GM23338 (cell line): Measurements from ENCODE around the gene SFTPD. TPM values are rescaled to one million over a fixed set of nuclear protein-coding genes. Genes with fewer than 3 reads are reported as not detected.

Experiments
- ATAC-seq: fragments of 200-7000 bp; cut with Tn5 transposase; 3 replicates; pipeline ENCODE4 v1.9.1; 2020
- DNase-seq: peaks from one replicate; pipeline ENCODE4 v3.0.0-alpha.2; 2015; ENCODE audit warnings: low spot score
- H2AFZ ChIP-seq: fragments of 200-600 bp; sonication (generic); 2 replicates; pipeline ENCODE4 v1.8.0; 2016; ENCODE audit warnings: antibody characterized with exemption, mild to moderate bottlenecking, moderate library complexity
- H3F3A ChIP-seq: fragments of 200-600 bp; sonication (generic); replicated peaks from 2 replicates; pipeline ENCODE4 v1.8.0; 2017; ENCODE audit warnings: antibody characterized with exemption, mixed run types, low read depth
- H3K27ac ChIP-seq: fragments of 200-600 bp; sonication (generic); 2 replicates; pipeline ENCODE4 v1.6.1; 2016; ENCODE audit warnings: low read depth
- H3K27me3 ChIP-seq: fragments of 200-600 bp; sonication (generic); 2 replicates; pipeline ENCODE4 v1.8.0; 2016; ENCODE audit warnings: mild to moderate bottlenecking, mixed run types, moderate library complexity; ENCODE audit not compliant: insufficient read depth
- H3K36me3 ChIP-seq: fragments of 200-600 bp; sonication (generic); 2 replicates; pipeline ENCODE4 v1.8.0; 2016; ENCODE audit warnings: mild to moderate bottlenecking; ENCODE audit not compliant: insufficient read depth
- H3K4me1 ChIP-seq: fragments of 200-600 bp; sonication (generic); 2 replicates; pipeline ENCODE4 v1.8.0; 2016; ENCODE audit warnings: mild to moderate bottlenecking, moderate library complexity; ENCODE audit not compliant: insufficient read depth
- H3K4me2 ChIP-seq: fragments of 200-600 bp; sonication (generic); 2 replicates; pipeline ENCODE4 v1.7.1; 2017; ENCODE audit warnings: mixed run types
- H3K4me3 ChIP-seq: fragments of 200-600 bp; sonication (generic); 2 replicates; pipeline ENCODE4 v1.6.1; 2016; ENCODE audit warnings: mixed run types
- H3K79me2 ChIP-seq: fragments of 200-600 bp; sonication (generic); replicated peaks from 2 replicates; pipeline ENCODE4 v1.8.0; 2017; ENCODE audit warnings: mild to moderate bottlenecking; ENCODE audit not compliant: insufficient read depth
- H3K9me2 ChIP-seq: fragments of 200-600 bp; sonication (generic); 2 replicates; pipeline ENCODE4 v1.8.0; 2017; ENCODE audit not compliant: insufficient read depth
- H4K20me1 ChIP-seq: fragments of 200-600 bp; sonication (generic); replicated peaks from 2 replicates; pipeline ENCODE4 v1.8.0; 2017; ENCODE audit warnings: mild to moderate bottlenecking; ENCODE audit not compliant: insufficient read depth
- H3K27ac Mint-ChIP-seq: 2 replicates; pipeline ENCODE4 v1.8.0; 2020; ENCODE audit warnings: inconsistent platforms, mild to moderate bottlenecking, moderate library complexity, mixed read lengths
- H3K27me3 Mint-ChIP-seq: 3 replicates; pipeline ENCODE4 v1.8.0; 2022; ENCODE audit warnings: low read depth, mild to moderate bottlenecking, moderate library complexity, mixed read lengths, inconsistent platforms; ENCODE audit not compliant: insufficient read depth, poor library complexity
- H3K36me3 Mint-ChIP-seq: 3 replicates; pipeline ENCODE4 v1.8.0; 2021; ENCODE audit warnings: low read depth, mild to moderate bottlenecking, inconsistent platforms, moderate library complexity, mixed read lengths
- H3K4me1 Mint-ChIP-seq: 3 replicates; pipeline ENCODE4 v1.8.0; 2020; ENCODE audit warnings: mild to moderate bottlenecking, inconsistent platforms, mixed read lengths
- H3K4me3 Mint-ChIP-seq: 3 replicates; pipeline ENCODE4 v1.8.0; 2021; ENCODE audit warnings: moderate library complexity, mild to moderate bottlenecking, inconsistent platforms, mixed read lengths
- H3K9me3 Mint-ChIP-seq: 3 replicates; pipeline ENCODE4 v1.8.0; 2020; ENCODE audit warnings: moderate library complexity, mild to moderate bottlenecking, inconsistent platforms, mixed read lengths
- JUNB ChIP-seq: IDR thresholded peaks from one replicate; pipeline ENCODE4 v1.6.1; 2016; ENCODE audit warnings: antibody characterized with exemption; ENCODE audit not compliant: unreplicated experiment
- NANOG ChIP-seq: IDR thresholded peaks from 2 replicates; pipeline ENCODE4 v1.6.1; 2016; ENCODE audit warnings: antibody characterized with exemption, borderline replicate concordance
- POLR2AphosphoS5 ChIP-seq: IDR thresholded peaks from 2 replicates; pipeline ENCODE4 v1.6.1; 2016; ENCODE audit warnings: antibody characterized with exemption, low read depth
- REST ChIP-seq: IDR thresholded peaks from one replicate; pipeline ENCODE4 v1.6.1; 2018; ENCODE audit warnings: antibody characterized with exemption; ENCODE audit not compliant: unreplicated experiment
- STAT1 ChIP-seq: IDR thresholded peaks from one replicate; pipeline ENCODE4 v1.6.1; 2016; ENCODE audit warnings: antibody characterized with exemption; ENCODE audit not compliant: unreplicated experiment
- ZNF114 ChIP-seq: fragments of 250-450 bp; sonication (Bioruptor Pico); IDR thresholded peaks from 2 replicates; pipeline ENCODE4 v1.5.0; 2020; ENCODE audit warnings: mild to moderate bottlenecking, moderate library complexity
- ZNF331 ChIP-seq: fragments of 250-450 bp; sonication (Bioruptor Pico); IDR thresholded peaks from 2 replicates; pipeline ENCODE4 v1.5.0; 2020; ENCODE audit warnings: low read depth, mild to moderate bottlenecking, moderate library complexity
- polyA plus RNA-seq: library from polyadenylated mRNA; unstranded; fragments of >200 nt; fragmentation: Nextera tagmentation; extraction: Ambion mirVana; gene quantifications from 2 replicates; pipeline ENCODE4 v1.2.1, GENCODE V29; 2016
- total RNA-seq: library from RNA; depleted of rRNA; stranded (reverse); fragments of >200 nt; shearing (Covaris generic); gene quantifications from 2 replicates; pipeline ENCODE4 v1.2.3, GENCODE V29; 2014
- TF ChIP-seq, protein P1 (sequence below), 2 experiments: fragments of 200-600 bp in 1 of 2; sonication (generic) in 1 of 2; conservative IDR thresholded peaks; 2 replicates each; pipeline versions ENCODE4 v1.5.1 to v1.6.1; 2016 to 2017; ENCODE audit warnings: antibody characterized with exemption in 2 of 2, low read depth in 2 of 2, mild to moderate bottlenecking in 2 of 2, moderate library complexity in 1 of 2
- TF ChIP-seq, protein P2 (sequence below): IDR thresholded peaks from 2 replicates; pipeline ENCODE4 v1.6.1; 2016; ENCODE audit warnings: antibody characterized with exemption
- TF ChIP-seq, protein P3 (sequence below): fragments of 250-450 bp; sonication (Bioruptor Pico); IDR thresholded peaks from 2 replicates; pipeline ENCODE4 v1.5.0; 2020; ENCODE audit warnings: mild to moderate bottlenecking, moderate library complexity

Gene SFTPD
- total and polyA plus RNA-seq, 2 experiments from 2014 or later = not detected

GRCh38 chr10:79923669-79924068 is 25.2 kb downstream of the SFTPD start:
- H3K36me3 Mint-ChIP-seq = peaks cover 6% of the 10 kb centered on the region
- peaks cover 14% of the 10 kb centered on the region for H3K9me3 Mint-ChIP-seq
- no peak overlapping the region for H3K27ac Mint-ChIP-seq
- Histone ChIP-seq H2AFZ (no peak overlapping the region), H3K4me1 (no peaks in the 10 kb centered on the region), H3F3A (no peaks in the 10 kb centered on the region), H3K79me2 (no peaks in the 10 kb centered on the region), H3K4me3 (no peak overlapping the region), H4K20me1 (no peaks in the 10 kb centered on the region), H3K27me3 (no peaks in the 10 kb centered on the region), H3K27ac (no peak overlapping the region), H3K4me2 (no peak overlapping the region), H3K9me2 (no peaks in the 10 kb centered on the region; the same call in 1 of the 2 replicates), H3K36me3 (no peaks in the 10 kb centered on the region)
- H3K4me1 Mint-ChIP-seq = peaks cover 5% of the 10 kb centered on the region
- TF ChIP-seq STAT1 (no peak), NANOG (no peak), POLR2AphosphoS5 (no peak)
- ATAC-seq (no peak), DNase-seq (no peak)
- H3K27me3 Mint-ChIP-seq = peaks cover 5% of the 10 kb centered on the region
- H3K4me3 Mint-ChIP-seq = no peak overlapping the region

DNA sequence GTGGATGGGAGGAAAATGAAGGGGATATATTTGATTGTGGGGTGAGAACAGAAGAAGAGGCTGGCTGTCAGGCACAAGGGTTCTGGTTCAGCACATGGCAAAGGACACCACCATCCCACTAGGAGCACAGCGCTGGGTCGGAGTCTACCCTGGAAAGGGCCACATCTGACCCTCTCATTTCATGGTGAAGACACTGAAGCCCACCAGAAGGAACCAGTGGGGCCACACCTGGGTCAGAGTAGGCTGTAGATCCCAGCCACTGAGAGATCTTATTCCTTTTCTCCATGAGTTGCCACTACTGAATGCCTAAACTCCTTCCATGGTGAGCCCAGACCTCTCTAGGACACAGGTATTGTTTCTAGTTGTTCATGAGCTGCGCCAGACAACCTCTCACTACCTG is 25.8 kb downstream of the SFTPD start:
- DNase-seq = no peak
- no peak overlapping the region for H3K27ac ChIP-seq
- no peak for TF ChIP-seq ZNF114 (CRISPR knock-in tag)
- TF ChIP-seq, protein P1, sequence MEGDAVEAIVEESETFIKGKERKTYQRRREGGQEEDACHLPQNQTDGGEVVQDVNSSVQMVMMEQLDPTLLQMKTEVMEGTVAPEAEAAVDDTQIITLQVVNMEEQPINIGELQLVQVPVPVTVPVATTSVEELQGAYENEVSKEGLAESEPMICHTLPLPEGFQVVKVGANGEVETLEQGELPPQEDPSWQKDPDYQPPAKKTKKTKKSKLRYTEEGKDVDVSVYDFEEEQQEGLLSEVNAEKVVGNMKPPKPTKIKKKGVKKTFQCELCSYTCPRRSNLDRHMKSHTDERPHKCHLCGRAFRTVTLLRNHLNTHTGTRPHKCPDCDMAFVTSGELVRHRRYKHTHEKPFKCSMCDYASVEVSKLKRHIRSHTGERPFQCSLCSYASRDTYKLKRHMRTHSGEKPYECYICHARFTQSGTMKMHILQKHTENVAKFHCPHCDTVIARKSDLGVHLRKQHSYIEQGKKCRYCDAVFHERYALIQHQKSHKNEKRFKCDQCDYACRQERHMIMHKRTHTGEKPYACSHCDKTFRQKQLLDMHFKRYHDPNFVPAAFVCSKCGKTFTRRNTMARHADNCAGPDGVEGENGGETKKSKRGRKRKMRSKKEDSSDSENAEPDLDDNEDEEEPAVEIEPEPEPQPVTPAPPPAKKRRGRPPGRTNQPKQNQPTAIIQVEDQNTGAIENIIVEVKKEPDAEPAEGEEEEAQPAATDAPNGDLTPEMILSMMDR (conservative IDR thresholded peaks at IDR 0.05; ENCODE audit: low read depth in 2 of 2) = no peak
- TF ChIP-seq JUNB = no peak
- TF ChIP-seq REST = no peak
- no peak for TF ChIP-seq ZNF331 (CRISPR knock-in tag)
- TF ChIP-seq, protein P2, sequence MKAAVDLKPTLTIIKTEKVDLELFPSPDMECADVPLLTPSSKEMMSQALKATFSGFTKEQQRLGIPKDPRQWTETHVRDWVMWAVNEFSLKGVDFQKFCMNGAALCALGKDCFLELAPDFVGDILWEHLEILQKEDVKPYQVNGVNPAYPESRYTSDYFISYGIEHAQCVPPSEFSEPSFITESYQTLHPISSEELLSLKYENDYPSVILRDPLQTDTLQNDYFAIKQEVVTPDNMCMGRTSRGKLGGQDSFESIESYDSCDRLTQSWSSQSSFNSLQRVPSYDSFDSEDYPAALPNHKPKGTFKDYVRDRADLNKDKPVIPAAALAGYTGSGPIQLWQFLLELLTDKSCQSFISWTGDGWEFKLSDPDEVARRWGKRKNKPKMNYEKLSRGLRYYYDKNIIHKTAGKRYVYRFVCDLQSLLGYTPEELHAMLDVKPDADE = no peak
- no peak for TF ChIP-seq STAT1
- TF ChIP-seq, protein P3, sequence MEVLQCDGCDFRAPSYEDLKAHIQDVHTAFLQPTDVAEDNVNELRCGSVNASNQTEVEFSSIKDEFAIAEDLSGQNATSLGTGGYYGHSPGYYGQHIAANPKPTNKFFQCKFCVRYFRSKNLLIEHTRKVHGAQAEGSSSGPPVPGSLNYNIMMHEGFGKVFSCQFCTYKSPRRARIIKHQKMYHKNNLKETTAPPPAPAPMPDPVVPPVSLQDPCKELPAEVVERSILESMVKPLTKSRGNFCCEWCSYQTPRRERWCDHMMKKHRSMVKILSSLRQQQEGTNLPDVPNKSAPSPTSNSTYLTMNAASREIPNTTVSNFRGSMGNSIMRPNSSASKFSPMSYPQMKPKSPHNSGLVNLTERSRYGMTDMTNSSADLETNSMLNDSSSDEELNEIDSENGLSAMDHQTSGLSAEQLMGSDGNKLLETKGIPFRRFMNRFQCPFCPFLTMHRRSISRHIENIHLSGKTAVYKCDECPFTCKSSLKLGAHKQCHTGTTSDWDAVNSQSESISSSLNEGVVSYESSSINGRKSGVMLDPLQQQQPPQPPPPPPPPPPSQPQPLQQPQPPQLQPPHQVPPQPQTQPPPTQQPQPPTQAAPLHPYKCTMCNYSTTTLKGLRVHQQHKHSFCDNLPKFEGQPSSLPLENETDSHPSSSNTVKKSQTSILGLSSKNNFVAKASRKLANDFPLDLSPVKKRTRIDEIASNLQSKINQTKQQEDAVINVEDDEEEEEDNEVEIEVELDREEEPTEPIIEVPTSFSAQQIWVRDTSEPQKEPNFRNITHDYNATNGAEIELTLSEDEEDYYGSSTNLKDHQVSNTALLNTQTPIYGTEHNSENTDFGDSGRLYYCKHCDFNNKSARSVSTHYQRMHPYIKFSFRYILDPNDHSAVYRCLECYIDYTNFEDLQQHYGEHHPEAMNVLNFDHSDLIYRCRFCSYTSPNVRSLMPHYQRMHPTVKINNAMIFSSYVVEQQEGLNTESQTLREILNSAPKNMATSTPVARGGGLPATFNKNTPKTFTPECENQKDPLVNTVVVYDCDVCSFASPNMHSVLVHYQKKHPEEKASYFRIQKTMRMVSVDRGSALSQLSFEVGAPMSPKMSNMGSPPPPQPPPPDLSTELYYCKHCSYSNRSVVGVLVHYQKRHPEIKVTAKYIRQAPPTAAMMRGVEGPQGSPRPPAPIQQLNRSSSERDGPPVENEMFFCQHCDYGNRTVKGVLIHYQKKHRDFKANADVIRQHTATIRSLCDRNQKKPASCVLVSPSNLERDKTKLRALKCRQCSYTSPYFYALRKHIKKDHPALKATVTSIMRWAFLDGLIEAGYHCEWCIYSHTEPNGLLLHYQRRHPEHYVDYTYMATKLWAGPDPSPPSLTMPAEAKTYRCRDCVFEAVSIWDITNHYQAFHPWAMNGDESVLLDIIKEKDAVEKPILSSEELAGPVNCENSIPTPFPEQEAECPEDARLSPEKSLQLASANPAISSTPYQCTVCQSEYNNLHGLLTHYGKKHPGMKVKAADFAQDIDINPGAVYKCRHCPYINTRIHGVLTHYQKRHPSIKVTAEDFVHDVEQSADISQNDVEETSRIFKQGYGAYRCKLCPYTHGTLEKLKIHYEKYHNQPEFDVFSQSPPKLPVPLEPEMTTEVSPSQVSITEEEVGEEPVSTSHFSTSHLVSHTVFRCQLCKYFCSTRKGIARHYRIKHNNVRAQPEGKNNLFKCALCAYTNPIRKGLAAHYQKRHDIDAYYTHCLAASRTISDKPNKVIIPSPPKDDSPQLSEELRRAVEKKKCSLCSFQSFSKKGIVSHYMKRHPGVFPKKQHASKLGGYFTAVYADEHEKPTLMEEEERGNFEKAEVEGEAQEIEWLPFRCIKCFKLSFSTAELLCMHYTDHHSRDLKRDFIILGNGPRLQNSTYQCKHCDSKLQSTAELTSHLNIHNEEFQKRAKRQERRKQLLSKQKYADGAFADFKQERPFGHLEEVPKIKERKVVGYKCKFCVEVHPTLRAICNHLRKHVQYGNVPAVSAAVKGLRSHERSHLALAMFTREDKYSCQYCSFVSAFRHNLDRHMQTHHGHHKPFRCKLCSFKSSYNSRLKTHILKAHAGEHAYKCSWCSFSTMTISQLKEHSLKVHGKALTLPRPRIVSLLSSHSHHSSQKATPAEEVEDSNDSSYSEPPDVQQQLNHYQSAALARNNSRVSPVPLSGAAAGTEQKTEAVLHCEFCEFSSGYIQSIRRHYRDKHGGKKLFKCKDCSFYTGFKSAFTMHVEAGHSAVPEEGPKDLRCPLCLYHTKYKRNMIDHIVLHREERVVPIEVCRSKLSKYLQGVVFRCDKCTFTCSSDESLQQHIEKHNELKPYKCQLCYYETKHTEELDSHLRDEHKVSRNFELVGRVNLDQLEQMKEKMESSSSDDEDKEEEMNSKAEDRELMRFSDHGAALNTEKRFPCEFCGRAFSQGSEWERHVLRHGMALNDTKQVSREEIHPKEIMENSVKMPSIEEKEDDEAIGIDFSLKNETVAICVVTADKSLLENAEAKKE (CRISPR knock-in tag) = no peak
- no peak for TF ChIP-seq POLR2AphosphoS5

More for the DNA sequence above, 25.8 kb downstream of the SFTPD start:
- Histone ChIP-seq H3K36me3 (no peaks in the 10 kb centered on the region), H4K20me1 (no peaks in the 10 kb centered on the region), H3K79me2 (no peaks in the 10 kb centered on the region), H3K4me2 (no peak overlapping the region), H3K27me3 (no peaks in the 10 kb centered on the region), H3F3A (no peaks in the 10 kb centered on the region), H3K9me2 (no peaks in the 10 kb centered on the region; the same call in 1 of the 2 replicates), H3K4me1 (no peaks in the 10 kb centered on the region), H2AFZ (no peak overlapping the region), H3K4me3 (no peak overlapping the region)
- peaks cover 6% of the 10 kb centered on the region for H3K36me3 Mint-ChIP-seq
- ATAC-seq = no peak
- peaks cover 5% of the 10 kb centered on the region for H3K4me1 Mint-ChIP-seq
- H3K9me3 Mint-ChIP-seq = peaks cover 14% of the 10 kb centered on the region
- H3K27ac Mint-ChIP-seq = no peak overlapping the region
- peaks cover 5% of the 10 kb centered on the region for H3K27me3 Mint-ChIP-seq
- H3K4me3 Mint-ChIP-seq = no peak overlapping the region
